Activated CD8-positive, alpha-beta memory T cell treated with anti-CD3 and anti-CD28 coated beads, Interleukin-2, amount 50 U/mL, for 24 hours (primary cell): ENCODE results near the gene SARM1.
"Not testable (repeated sequence)": the region's sequence is repeated elsewhere in the genome, so short reads cannot be mapped to it uniquely, and the experiment has no call there.

ENCODE experiments used
- DNase-seq: peaks from one replicate; pipeline ENCODE4 v3.0.0-alpha.2; 2020; ENCODE audit errors: extremely low read depth

Gene SARM1

GRCh38 chr17:28371245-28372202 lies at the start of gene SARM1:
Gene SARM1 (plus strand): TSS chr17:28371694. CDS start chr17:28372033, 339 bp downstream.
- DNase-seq, result peak; percentile 71

GRCh38 chr17:28324267-28324745 lies 47.2 kb upstream of the SARM1 start:
- no peak for DNase-seq

- DNase-seq, result no peak
Measured at GRCh38 chr17:28324781-28325180, 46.7 kb upstream of the SARM1 start.

GRCh38 chr17:28325211-28325610 lies 46.3 kb upstream of the SARM1 start:
- no peak for DNase-seq

- no peak for DNase-seq
Measured at GRCh38 chr17:28326114-28326513, 45.4 kb upstream of the SARM1 start.

- no peak for DNase-seq
Measured at GRCh38 chr17:28327031-28327607, 44.4 kb upstream of the SARM1 start.

- no peak for DNase-seq
Measured at GRCh38 chr17:28327709-28328108, 43.8 kb upstream of the SARM1 start.

GRCh38 chr17:28328325-28328724 lies 43.2 kb upstream of the SARM1 start:
- DNase-seq, result no peak

- no peak for DNase-seq
Measured at GRCh38 chr17:28330671-28331070, 40.8 kb upstream of the SARM1 start.

GRCh38 chr17:28331891-28332420 lies 39.5 kb upstream of the SARM1 start:
- DNase-seq, result no peak

GRCh38 chr17:28333083-28333746 lies 38.3 kb upstream of the SARM1 start:
- DNase-seq, result no peak

GRCh38 chr17:28334171-28334570 lies 37.3 kb upstream of the SARM1 start:
- DNase-seq, result no peak

- no peak for DNase-seq
Measured at GRCh38 chr17:28334666-28335200, 36.8 kb upstream of the SARM1 start.

GRCh38 chr17:28335201-28335958 lies 36.1 kb upstream of the SARM1 start, which contains the start of the genes IFT20 and TNFAIP1:
Gene IFT20 (minus strand): TSS chr17:28335472. CDS start chr17:28331985, 3,487 bp downstream.
Gene TNFAIP1 (plus strand): TSS chr17:28335761. CDS start chr17:28339522, 3,761 bp downstream.
- DNase-seq, result peak; percentile 96

GRCh38 chr17:28335959-28336871 lies 35.3 kb upstream of the SARM1 start:
- no peak for DNase-seq

- DNase-seq, result no peak
Measured at GRCh38 chr17:28338056-28338768, 33.3 kb upstream of the SARM1 start.

- not testable (repeated sequence) for DNase-seq
Measured at GRCh38 chr17:28338769-28339212, 32.7 kb upstream of the SARM1 start.

GRCh38 chr17:28339431-28339830 lies 32.1 kb upstream of the SARM1 start:
- DNase-seq, result no peak

- no peak for DNase-seq
Measured at GRCh38 chr17:28340374-28340773, 31.1 kb upstream of the SARM1 start.
